Hematopoietic multipotent progenitor cell treated with erythropoietin and hydrocortisone succinate and interleukin-3 and kit ligand, for 4 days (in vitro differentiated cells): Measurements from ENCODE around the gene URI1.
"Not testable (repeated sequence)": the region's sequence is repeated elsewhere in the genome, so short reads cannot be mapped to it uniquely, and the experiment has no call there.

Experiments used
- DNase-seq: peaks from one replicate; pipeline ENCODE4 v3.0.0-alpha.2; 2015

Gene URI1

DNA sequence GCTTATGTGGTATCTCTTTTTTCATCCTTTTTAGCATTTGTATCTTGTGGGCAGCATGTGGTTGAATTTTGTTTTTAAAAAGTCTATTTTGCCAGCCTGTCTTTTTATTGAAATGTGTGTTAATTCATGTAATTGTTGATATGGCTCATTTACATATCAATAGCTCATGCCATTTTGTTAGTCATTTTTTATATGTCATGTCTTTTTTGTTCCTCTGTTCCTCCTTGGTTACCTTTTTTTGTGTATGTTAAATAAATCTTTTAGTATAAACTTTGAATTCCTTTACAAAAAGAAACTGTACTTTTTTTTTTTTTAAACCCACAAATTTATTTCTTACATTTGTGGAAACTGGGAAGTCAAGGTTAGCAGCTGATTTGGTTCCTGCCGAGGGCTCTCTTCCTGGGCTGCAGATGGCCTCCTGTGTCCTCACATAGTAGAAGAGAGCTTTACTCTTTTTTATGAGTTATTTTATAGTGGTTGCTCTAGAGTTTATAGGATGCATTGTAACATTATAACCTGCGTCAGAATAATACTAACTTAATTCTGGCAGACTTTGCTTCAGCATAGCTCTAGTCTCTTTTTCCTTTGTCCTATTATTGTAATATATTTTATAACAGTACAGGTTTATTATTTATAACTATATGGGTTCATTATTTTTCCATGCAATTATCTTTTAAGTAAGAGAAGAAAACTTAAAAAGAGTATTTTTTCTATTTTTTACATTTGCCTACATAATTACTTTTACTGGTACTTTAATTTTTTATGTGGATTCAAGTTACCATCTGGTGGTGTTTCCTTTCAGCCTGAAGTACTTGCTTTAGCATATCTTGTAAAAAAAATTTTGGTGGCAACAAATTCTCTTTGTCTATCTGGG, 86.3 kb downstream of the URI1 start:
- no peak for DNase-seq

DNA sequence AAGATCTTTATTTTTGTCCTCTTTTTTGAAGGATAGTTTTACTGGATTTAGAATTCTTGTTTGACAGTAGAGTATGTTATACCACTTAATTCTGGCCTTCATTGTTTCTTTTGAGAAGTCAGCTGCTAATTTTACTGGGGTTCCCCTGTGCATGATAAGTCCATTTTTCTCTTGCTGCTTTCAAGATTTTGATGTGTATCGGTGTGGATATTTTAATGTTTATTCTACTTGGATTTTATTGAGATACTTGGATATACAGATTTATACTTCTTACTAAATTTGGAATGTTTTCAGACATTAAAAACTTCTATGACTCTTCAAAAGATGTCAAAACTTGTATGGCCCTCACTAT, 86.9 kb downstream of the URI1 start:
- no peak for DNase-seq

DNA sequence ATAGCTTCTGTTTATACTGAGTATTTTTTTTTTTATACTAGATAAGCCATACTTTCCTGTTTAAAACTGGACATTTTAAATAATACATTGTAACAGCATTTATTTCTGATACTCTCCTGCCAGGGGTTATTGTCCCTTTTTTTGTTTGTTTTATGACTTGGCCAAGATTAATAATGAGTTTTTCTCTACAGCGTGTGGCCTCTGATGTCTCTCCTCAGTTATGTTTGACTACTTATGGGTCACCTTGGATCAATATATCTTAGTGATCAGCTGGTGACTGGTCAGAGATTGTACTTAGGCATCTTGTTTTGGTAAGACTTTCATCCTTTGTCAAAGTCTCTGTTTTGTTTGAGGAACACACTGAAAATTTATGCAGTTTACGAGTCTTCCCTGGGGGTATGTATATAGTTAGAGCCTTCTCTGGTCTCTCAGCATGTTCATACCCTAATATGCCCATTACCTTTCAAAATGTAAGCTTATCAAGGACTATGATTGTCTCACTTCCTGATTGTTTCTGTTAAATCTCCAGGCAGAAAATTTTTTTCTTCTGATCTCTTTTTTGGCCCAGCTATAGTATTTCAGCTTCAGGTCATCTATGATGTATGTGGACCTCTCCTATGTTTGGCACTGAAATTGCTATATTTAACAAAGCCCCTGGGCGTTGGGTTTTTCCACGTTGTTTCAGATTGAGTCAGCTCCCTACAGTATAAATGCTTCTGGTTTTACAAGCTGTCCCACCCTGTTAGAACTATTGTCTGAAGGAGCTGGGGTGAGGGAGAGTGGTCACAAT, 87.9 kb downstream of the URI1 start:
- DNase-seq, result no peak

DNA sequence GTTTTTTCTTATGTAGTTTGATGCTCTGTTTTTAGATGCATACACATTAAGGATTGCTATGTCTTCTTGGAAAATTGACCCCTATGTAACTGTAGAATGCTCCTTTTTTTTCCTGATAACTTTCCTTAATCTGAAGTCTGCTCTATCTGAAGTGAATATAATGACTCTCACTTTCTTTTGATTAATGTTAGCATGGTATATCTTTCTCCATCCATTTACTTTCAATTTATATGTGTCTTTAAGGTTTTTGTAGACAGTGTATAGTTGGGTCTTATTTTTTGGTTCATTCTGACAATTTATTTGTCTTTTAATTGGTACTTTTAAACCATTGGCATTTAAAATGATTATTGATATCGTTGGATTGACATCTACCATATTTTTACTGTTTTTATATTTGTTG, 92.3 kb downstream of the URI1 start:
- DNase-seq, result no peak

DNA sequence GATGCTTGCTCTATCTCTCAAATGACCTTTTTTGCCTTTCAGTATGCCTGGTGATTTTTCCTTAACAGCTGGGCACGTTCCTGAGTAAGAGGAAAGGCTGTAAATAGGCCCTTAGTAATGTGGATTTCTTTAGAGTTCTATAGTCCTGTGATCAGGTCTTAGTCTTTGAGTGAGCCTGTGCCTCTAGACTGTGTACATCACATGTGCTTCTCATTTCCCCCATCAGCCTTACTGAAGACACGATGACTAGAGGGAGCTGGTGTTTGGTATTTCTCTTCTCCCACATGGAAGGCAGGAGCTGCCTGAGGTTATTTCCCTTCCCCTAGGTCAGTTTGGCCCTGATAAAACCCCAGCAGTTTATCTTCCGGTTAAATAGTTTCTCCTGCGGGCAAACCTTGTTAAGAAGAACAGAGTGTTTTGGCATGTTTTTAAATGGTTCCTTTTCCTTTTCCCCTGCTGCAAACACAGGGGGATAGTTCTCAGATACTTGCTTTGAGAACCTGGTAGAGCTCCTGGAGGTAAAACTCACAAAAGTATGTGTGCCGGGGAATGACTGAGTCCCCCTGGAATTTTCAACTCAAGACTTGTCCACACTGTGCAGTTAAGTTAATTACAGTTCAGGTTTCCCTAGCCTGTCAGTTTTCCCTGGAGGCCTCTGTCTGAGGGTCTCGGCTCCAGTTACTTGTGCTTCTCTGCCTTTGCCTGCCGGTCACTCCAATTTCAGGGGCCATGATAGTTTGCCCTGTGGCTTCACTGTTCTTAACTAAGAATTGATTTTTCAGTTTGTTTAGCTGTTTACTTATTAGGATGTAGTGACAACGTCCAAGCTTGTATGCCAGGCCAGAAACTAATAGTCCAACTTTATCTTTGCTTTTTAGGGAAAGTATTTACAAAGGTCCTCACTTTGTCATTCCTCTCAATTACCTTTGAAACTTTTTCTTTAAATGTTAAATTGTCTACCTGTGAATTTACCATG, 94.4 kb downstream of the URI1 start:
- no peak for DNase-seq

DNA sequence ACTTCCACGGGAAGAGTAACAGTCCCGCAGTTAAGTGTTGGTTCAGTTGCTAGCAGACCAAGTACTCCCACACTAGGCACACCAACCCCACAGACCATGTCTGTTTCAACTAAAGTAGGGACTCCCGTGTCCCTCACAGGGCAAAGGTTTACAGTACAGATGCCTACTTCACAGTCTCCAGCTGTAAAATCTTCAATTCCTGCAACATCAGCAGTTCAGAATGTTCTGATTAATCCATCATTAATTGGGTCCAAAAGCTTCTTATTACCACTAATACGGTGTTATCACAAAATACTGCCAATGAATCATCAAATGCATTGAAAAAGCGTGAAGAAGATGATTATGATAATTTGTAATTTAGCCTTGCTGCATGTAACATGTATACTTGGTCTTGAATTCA, 95.8 kb downstream of the URI1 start:
- no peak for DNase-seq

DNA sequence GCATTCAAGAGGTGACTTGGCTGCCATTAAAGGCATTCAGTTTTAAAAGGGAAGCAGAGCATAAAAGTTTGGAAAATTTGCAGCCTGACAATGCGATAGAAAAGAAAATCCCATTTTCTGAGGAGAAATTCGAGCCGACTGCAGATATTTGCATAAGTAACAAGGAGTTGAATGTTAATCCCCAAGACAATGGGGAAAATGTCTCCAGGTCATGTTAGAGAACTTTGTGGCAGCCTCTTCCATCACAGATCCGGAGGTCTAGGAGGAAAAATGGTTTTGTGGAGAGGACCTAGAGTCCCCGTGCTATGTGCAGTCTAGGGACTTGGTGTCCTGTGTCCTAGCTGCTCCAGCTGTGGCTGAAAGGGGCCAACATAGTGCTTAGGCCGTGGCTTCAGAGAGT, 99.9 kb downstream of the URI1 start:
- not testable (repeated sequence) for DNase-seq

DNA sequence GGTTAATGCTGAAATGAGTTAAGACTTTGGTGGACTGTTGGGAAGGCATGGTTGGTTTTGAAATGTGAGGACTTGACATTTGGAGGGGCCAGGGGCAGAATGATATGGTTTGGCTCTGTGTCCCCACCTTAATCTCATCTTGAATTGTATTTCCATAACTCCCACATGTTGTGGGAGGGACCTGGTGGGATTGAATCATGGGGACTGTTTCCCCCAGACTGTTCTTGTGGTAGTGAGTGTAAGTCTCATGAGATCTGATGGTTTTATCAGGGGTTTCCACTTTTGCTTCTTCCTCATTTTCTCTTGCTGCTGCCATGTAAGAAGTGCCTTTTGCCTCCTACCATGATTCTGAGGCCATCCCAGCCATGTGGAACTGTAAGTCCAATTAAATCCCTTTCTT, 101.0 kb downstream of the URI1 start:
- not testable (repeated sequence) for DNase-seq

DNA sequence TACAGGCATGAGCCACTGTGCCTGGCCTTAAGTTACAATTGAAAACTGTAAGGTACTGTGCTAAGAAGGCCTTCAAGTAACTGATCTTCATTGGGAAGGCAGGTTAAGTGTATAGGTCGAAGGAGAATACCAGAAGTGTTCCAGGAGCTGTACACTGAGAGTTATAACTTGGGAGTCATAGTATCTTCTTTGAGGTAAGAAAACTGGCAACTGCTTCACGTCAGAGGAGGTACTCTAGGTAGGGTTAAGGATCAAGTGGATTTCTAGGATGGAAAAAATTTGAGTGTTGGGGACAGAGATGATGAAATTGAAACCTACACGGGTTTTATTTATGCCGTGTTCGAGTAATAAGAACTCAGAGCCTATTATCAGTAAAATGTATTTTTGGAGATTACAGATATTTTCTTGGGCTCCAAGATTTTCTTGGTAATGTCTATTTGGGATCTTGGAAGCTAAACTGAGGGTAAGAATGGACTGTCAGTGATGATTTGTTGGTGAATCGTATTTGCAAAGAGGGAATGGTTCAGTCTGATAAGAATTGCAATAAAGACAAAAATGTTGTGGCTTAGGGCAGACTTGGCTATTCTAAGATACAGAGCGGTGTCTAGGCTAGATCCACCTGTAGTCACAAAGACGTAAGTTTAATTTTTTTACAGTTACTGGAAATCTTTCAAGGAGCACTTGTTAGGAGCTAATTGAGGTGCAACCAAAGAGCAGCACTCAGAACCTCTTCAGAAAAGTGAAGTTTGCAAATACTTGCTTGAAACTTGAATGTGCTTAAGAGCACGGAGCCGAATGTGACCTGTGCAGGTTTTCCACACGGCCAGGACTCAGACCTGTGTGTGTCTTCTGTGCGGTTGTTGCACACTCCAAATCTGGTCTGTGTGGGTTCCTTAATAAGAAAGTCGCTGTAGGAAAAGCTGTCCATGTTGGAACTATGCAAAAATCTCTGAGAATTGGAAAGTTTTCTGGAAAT, 102.5 kb downstream of the URI1 start:
- no peak for DNase-seq

DNA sequence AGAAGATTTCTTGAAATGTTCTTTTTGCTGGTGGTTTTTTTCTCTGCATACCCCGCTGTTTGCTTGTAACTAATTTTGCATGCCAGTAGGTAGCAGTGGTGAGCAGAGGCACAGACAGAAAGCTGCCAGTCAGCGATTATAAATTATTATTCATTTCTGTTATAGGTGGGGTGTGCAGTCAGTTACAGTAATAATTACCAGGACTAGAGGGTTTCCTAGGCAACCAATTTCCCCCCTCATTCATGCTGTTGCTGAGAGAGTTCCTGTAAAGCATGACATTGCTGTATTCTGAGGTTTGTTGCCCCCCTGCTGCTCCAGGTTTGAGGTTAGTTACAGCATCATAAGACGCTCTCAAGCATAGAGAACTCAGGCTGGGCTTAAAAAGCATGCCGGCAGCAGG, 104.5 kb downstream of the URI1 start:
- DNase-seq, result peak; percentile 83

DNA sequence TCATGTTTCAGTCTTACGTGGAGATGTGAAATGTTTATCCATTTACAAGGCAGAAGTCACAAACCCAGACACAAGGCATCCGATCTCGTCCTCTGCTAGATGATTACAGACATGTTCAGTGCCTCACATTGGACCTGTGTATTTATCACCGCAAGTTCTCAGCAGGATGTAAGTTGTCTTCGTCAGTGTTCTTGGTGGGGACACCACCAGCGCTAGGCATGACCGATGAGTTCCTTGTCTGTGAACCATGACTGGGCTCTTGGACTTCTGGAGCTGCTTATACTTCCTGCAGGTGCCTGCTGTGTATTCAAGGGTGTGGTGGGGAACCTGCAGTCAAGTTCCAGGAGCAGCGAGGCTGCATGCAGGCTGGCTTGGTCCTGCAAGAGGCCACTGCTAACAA, 105.4 kb downstream of the URI1 start:
- DNase-seq, result no peak

DNA sequence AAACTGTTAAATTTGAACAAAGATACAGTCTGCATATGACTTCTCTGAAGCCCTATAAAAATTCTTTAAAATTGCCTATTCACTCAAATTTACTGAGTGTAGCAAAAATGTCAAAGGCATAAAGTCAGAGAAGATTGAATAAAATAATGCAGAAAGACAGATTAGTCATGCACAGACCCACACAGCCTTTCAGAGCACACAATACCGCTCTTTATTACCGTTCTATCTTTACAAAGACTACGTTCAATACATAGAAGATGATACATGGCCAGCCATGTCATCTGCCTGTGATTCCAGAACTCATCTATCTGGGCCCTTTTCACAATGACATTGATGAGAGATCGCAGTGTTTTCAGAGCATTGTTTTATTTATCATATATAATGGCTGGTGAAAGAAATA, 107.2 kb downstream of the URI1 start:
- no peak for DNase-seq

DNA sequence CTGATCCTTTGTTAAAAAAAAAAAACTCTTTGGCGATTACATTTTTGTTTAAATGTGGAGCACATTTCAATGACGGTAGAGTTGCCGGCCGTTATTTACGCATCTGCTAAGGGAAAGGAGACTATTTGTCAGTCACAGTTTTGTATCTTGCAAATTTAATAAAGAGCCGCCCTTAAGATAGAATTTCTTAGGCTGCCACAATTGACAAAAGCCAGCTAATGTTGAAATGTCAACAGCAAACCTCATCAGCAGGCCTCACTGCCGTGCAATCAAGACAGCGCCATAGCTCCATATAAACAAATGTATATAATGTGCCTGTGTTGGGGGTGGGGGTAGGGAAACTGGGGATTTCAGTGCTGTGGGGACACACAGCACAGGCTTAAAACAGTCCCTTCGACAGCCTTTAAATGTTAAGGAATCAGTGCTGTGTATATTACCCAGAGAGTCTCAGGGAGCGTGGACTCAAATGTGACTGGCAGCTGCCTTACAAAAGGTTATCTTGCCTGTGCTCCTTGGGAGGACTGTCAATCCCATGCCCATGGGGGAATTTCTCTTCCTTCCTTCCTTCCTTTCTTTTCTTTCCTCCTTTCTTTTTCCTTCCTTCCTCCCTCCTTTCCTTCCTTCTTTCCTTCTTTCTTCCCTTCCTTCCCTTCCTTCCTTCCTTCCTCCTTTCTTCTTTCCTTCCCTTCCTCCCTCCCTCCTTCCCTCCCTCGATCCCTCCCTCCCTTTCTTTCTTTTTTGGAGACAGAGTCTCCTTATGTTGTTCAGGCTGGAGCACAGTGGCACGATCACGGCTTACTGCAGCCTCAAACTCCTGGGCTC, 108.0 kb downstream of the URI1 start:
- DNase-seq, result no peak

DNA sequence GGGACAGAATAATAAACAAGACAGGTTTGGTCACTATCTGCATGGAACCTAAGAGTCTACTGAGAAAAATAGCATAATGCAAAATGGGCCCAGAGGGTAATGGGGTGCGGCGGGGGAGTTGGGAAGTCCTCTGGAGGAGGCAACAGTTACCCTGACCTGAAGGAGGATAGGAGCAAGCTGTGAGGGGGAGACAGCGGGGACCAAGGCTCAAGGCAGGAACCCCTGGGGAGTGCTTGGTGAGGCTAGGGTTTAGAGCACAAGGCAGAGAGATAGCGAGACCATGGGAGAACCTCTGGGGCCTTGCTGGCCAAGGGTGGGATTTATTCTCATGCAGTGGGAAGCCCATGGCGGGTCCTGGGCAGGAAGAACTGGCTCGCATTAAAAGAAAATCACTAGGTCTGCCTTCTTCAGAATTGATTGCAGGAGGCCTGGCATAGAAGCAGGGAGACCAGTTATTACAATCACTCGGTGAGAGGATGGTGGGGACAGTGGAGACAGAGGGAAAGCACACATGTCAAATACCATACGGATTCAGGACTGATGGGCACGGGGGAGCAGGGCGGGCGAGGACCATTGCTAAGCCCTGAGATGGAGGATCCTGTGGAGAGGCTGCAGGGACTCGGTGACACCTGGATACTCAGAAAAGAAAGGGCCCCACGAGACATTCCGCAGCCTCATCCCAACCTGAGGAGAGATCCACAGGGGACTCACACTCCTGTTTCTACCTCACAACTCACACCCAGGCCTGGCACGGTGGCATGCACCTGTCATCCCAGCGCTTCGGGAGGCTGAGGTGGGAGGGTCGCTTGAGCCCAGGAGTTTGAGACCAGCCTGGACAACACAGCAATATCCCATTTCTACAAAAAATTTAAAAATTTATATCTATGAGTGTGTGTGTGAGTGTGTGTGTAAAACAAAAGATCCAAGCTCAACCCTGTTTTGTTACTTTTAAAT, 110.4 kb downstream of the URI1 start:
- DNase-seq, result no peak

DNA sequence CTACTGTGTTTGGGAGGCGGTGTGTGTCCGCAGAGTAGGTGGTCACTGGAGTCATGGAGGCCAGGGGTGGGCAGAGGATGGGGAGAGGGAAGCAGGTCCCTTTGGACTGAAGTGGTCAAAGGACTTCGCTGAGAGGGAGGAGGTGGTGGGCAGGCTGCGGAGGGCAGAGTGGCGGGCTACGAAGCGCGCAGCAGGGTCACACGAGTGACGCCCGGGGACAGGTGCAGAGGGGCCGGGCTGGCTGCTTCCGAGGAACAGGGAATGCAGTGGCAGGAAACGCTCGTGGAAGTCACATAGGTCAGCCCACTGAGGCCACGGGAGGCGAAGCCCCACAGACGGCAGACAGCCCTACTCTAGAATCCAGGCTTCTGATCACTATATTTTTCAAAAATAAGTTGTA, 111.5 kb downstream of the URI1 start:
- no peak for DNase-seq

DNA sequence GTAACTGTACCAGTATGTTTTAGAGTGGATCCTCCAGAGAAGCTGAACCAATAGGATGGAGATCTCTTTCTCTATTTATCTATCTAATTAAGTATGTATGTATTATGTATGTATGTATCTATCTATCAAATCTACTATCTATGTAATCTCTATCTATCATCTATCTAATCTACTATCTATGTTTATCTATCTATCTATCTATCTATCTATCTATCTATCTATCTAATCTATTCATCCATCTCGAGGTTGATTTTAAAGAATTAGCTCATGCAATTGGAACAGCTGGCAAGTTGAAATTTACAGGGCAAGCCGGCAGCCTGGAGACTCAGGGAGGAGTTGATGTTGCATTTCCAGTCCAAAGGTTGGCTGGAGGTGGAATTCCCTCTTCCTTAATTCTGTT, 112.2 kb downstream of the URI1 start:
- DNase-seq, result no peak

DNA sequence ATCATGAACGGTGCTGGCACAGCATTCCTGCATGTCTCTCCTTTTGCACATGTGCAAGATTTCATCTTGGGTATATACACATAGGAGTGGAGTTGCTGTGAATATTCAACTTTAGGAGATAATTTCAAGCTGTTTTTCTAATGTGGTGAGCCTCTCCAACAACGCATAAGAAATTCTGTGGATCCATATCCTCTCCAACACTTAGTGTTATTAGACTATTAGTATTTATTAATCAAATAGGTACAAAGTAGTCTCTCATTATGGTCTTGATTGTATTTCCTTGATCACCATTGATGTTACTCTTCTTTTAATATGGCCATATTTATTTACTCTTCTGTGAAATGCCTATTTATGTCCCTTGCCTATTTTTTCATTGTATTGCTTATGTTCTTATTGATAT, 114.5 kb downstream of the URI1 start:
- no peak for DNase-seq

DNA sequence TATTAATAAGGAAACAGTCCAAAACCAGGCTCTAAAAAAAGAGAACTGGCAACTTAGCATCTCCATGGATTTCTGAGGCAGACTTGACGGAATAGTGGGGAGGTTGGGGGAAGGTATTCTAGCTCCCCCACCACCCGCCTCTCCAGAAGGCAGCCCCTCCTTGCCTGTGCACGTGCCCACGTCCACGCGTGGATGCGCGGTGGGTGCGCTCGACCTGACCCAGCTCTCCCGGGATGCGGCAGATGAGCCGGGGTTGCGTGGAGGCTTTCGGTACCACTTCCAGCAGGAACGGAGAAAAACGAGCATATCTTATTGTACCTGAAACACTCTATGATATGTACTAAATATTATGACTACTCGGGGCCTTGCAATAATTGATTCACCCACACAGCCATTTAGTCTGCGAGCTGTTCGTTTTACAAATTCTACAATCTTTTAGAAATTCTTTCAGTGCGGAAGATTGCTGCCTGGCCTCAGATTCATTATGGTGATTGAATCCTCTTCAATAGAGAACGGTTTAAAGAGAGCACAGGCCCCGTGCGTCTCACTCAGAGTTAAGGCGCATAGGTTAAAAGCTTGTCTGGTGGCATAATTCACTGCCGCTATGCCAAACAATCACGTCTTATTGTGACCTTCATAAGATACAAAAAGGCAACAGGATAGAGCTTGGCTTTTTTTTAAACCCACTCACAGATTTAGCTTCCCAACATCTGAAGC, 117.9 kb downstream of the URI1 start:
- DNase-seq, result no peak
